ENCODE results near the gene SYCP2L.

The SYCP2L gene

DNA sequence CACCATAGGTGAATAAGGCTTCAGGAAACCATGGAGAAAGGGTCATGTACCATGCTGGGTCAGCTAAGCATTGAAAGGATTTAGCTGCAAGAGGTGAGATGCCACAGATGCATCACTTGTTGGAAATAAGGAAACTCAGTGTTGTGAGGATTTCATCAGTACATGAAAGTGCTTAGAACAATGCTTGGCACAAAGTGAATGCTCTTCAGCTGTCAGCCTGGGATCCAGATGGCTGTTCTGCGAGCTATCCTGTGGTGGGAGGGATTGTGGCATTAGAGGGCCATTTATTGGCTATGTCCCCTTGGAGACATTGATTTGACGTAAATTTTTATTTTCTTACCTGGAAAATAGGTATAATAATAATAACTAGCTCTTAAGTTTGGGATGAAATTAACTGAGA is 104.3 kb downstream of the SYCP2L start:
- no peaks in the 10 kb centered on the region for H3K9me2 ChIP-seq (replicated peaks; ENCODE audit: control insufficient read depth, low read length)
- H3K4me2 ChIP-seq (ENCODE audit: low read length): no peak overlapping the region
- H3K4me1 ChIP-seq (ENCODE audit: control insufficient read depth, low read length): no peaks in the 10 kb centered on the region
- no peaks in the 10 kb centered on the region for H3K79me2 ChIP-seq (ENCODE audit: control insufficient read depth, low read length)
- H3K27me3 ChIP-seq (ENCODE audit: control insufficient read depth, low read length): peaks cover 7% of the 10 kb centered on the region; the same call in 1 of the 2 replicates
- H3K27ac ChIP-seq (ENCODE audit: low read depth, low read length): no peak overlapping the region
- no peaks in the 10 kb centered on the region for H3K36me3 ChIP-seq (ENCODE audit: control insufficient read depth, low read length)
- H3K9me3 ChIP-seq (ENCODE audit: control insufficient read depth, insufficient read depth, low read length): no peaks in the 10 kb centered on the region
- no peak overlapping the region for H3K4me3 ChIP-seq (ENCODE audit: low read length)
- H3F3A ChIP-seq (ENCODE audit: control insufficient read depth, insufficient read depth): no peaks in the 10 kb centered on the region
- no peaks in the 10 kb centered on the region for H4K20me1 ChIP-seq (ENCODE audit: control insufficient read depth, insufficient read depth, low read depth, low read length)
- no peak for TF ChIP-seq EZH2phosphoT487 (IDR thresholded peaks at IDR 0.05; ENCODE audit: borderline replicate concordance, low read length)
- TF ChIP-seq, protein P1, sequence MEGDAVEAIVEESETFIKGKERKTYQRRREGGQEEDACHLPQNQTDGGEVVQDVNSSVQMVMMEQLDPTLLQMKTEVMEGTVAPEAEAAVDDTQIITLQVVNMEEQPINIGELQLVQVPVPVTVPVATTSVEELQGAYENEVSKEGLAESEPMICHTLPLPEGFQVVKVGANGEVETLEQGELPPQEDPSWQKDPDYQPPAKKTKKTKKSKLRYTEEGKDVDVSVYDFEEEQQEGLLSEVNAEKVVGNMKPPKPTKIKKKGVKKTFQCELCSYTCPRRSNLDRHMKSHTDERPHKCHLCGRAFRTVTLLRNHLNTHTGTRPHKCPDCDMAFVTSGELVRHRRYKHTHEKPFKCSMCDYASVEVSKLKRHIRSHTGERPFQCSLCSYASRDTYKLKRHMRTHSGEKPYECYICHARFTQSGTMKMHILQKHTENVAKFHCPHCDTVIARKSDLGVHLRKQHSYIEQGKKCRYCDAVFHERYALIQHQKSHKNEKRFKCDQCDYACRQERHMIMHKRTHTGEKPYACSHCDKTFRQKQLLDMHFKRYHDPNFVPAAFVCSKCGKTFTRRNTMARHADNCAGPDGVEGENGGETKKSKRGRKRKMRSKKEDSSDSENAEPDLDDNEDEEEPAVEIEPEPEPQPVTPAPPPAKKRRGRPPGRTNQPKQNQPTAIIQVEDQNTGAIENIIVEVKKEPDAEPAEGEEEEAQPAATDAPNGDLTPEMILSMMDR (IDR thresholded peaks at IDR 0.05; ENCODE audit: low read depth, low read length, poor library complexity, severe bottlenecking): no peak

DNA sequence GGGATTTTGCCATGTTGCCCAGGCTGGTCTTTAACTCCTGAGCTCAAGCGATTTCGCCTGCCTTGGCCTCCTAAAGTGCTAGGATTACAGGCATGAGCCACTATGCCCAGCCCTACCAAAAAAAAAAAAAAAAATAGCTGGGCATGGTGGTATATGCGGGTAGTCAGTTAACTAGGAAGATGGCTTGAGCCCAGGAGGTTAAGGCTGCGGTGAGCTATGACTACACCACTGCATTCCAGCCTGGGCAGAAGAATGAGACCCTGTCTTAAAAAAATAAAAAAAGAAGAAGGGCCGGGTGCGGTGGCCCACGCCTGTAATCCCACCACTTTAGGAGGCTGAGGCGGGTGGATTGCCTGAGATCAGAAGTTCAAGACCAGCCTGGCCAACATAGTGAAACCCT is 107.0 kb downstream of the SYCP2L start:
- Histone ChIP-seq H3K4me1 (ENCODE audit: control insufficient read depth, low read length) (no peaks in the 10 kb centered on the region), H3K4me3 (ENCODE audit: low read length) (no peak overlapping the region), H3K27me3 (ENCODE audit: control insufficient read depth, low read length) (peaks cover 7% of the 10 kb centered on the region; the same call in 1 of the 2 replicates), H3K79me2 (ENCODE audit: control insufficient read depth, low read length) (no peaks in the 10 kb centered on the region), H3F3A (ENCODE audit: control insufficient read depth, insufficient read depth) (no peaks in the 10 kb centered on the region), H3K9me3 (ENCODE audit: control insufficient read depth, insufficient read depth, low read length) (no peaks in the 10 kb centered on the region), H3K36me3 (ENCODE audit: control insufficient read depth, low read length) (no peaks in the 10 kb centered on the region), H3K27ac (ENCODE audit: low read depth, low read length) (no peak overlapping the region), H3K4me2 (ENCODE audit: low read length) (no peak overlapping the region), H3K9me2 (replicated peaks; ENCODE audit: control insufficient read depth, low read length) (no peaks in the 10 kb centered on the region), H4K20me1 (ENCODE audit: control insufficient read depth, insufficient read depth, low read depth, low read length) (no peaks in the 10 kb centered on the region)
- TF ChIP-seq, protein P1 (IDR thresholded peaks at IDR 0.05; ENCODE audit: low read depth, low read length, poor library complexity, severe bottlenecking): no peak

DNA sequence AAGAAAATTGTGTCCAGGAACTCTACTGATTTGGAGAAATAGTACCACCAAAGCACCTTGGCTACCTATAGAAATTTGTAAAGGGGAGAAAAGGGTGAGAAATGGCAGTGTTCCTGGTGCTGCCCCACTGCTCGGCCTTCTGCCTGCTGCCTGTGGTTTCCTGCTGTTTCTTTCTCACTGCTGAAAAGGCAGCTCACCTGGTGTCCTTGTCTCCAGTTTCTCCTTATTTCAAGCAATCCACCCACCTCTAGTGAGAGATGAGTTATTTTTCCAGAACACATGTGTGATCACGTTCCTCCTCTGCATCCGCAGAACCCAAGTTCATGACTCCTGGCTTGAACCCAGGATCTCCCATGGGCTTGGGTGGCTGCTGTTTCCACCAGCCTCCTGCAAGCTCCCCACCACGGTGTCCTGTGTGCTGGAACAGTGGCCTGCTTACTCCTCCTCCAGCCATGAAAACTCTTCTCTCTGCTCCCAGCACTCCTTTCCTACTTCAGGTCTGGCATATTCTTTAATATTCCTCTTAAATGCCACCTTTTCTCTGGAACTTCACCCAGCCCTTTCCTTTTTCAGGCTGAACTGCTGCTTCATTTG is 108.4 kb downstream of the SYCP2L start:
- H4K20me1 ChIP-seq (ENCODE audit: control insufficient read depth, insufficient read depth, low read depth, low read length): no peaks in the 10 kb centered on the region
- H3K27me3 ChIP-seq (ENCODE audit: control insufficient read depth, low read length): peaks cover 7% of the 10 kb centered on the region; the same call in 1 of the 2 replicates
- H3K36me3 ChIP-seq (ENCODE audit: control insufficient read depth, low read length): no peaks in the 10 kb centered on the region
- H3K4me1 ChIP-seq (ENCODE audit: control insufficient read depth, low read length): no peaks in the 10 kb centered on the region
- H3K9me3 ChIP-seq (ENCODE audit: control insufficient read depth, insufficient read depth, low read length): no peaks in the 10 kb centered on the region
- H3K79me2 ChIP-seq (ENCODE audit: control insufficient read depth, low read length): no peaks in the 10 kb centered on the region
- no peak overlapping the region for H3K4me2 ChIP-seq (ENCODE audit: low read length)
- H3K27ac ChIP-seq (ENCODE audit: low read depth, low read length): no peak overlapping the region
- no peaks in the 10 kb centered on the region for H3F3A ChIP-seq (ENCODE audit: control insufficient read depth, insufficient read depth)
- no peak for TF ChIP-seq EZH2phosphoT487 (IDR thresholded peaks at IDR 0.05; ENCODE audit: borderline replicate concordance, low read length)
- TF ChIP-seq, protein P1 (IDR thresholded peaks at IDR 0.05; ENCODE audit: low read depth, low read length, poor library complexity, severe bottlenecking): no peak
- H3K4me3 ChIP-seq (ENCODE audit: low read length): no peak overlapping the region
- H3K9me2 ChIP-seq (replicated peaks; ENCODE audit: control insufficient read depth, low read length): no peaks in the 10 kb centered on the region
